Spleen (tissue), 7 donors: ENCODE results near the gene CLCN7.

ENCODE experiments used
- POLR2A ChIP-seq, 3 donors: fragments of 450-650 bp; IDR thresholded peaks; one replicate each; pipeline ENCODE4 v1.5.1; 2017; ENCODE audit warnings: antibody characterized with exemption in 3 of 3, mild to moderate bottlenecking in 1 of 3
- POLR2AphosphoS5 ChIP-seq, 3 donors: sonication (generic); formaldehyde crosslinking; IDR thresholded peaks; one replicate each; pipeline ENCODE4 v1.5.1; 2017; ENCODE audit warnings: antibody characterized with exemption in 3 of 3
- TF ChIP-seq, protein P1 (sequence below), 11 experiments: fragments of 200-600 bp in 7 of 11; fragments of 450-650 bp in 4 of 11; sonication (generic) in 4 of 11; IDR thresholded peaks in 8 of 11; conservative IDR thresholded peaks in 3 of 11; 1 replicate in 7 of 11; 2 replicates in 4 of 11; pipeline versions ENCODE4 v1.4.0 to v1.8.0; 2016 to 2021; ENCODE audit warnings: antibody characterized with exemption in 11 of 11, inconsistent platforms in 4 of 11, mild to moderate bottlenecking in 1 of 11
- donor health status: DM: no; HTN: no; CAD: no; lungs with moderate emphysema.
- donor health status: DM: no; HTN: no; CAD: no.
- donor health status: DM: no; HTN: no; CAD: no.

DNA sequence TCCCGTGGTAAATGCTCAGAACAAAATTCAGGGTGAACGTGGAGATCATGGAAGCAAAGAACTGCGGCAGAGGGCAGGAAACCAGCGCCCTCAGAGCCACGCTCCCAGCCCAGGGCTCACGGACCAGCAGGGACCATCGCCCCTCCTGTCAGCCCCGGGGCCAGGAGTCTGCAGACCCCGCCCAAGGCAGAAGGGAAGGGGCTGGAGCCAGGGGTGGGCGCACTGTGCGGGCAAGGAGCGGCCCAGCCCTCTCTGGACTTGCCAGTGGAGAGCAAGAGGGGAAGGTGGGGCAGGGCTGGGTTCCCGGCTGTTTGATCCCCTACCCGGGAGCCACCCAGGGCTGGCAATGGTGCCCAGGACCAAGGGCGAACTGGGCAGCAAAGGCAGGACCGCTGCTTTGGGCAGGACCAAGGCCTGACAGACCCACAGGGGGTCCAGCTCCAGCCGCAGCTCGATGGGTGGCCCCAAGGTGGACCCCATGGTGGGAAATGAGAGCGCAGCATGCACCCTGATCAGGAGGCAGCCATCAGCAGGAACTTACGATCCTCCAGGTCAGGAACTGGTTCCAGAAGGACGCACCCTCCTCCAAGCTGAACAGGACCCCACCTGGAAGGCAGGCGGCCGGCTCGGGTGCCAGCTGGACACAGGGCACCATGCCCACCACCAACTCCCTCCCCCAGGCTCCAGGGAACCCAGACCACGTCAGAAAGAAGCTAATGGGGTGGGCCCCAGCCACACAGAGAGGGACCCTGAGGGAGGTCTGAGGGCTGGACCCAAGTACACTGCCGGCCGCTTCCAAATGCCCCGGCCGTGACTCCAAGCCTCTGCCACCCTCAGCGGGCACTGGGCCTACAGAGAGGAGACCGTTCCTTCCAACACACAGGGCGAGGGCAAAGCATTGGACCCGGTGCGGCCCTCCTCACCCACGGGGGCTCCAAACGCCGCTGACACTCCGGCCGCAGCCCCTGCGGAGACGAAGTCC is 19.3 kb downstream of the CLCN7 start:
- TF ChIP-seq, protein P1, sequence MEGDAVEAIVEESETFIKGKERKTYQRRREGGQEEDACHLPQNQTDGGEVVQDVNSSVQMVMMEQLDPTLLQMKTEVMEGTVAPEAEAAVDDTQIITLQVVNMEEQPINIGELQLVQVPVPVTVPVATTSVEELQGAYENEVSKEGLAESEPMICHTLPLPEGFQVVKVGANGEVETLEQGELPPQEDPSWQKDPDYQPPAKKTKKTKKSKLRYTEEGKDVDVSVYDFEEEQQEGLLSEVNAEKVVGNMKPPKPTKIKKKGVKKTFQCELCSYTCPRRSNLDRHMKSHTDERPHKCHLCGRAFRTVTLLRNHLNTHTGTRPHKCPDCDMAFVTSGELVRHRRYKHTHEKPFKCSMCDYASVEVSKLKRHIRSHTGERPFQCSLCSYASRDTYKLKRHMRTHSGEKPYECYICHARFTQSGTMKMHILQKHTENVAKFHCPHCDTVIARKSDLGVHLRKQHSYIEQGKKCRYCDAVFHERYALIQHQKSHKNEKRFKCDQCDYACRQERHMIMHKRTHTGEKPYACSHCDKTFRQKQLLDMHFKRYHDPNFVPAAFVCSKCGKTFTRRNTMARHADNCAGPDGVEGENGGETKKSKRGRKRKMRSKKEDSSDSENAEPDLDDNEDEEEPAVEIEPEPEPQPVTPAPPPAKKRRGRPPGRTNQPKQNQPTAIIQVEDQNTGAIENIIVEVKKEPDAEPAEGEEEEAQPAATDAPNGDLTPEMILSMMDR (IDR thresholded peaks at IDR 0.05 in 8 of 11, conservative IDR thresholded peaks at IDR 0.05 in 3 of 11): no peak
- no peak for TF ChIP-seq POLR2A (IDR thresholded peaks at IDR 0.05)
- TF ChIP-seq POLR2AphosphoS5 (IDR thresholded peaks at IDR 0.05): no peak
